H1 (cell line): ENCODE data around the gene GGA3. TPM values are rescaled to one million over a fixed set of nuclear protein-coding genes. Genes with fewer than 3 reads are reported as not detected.
"Not testable (repeated sequence)": the region's sequence is repeated elsewhere in the genome, so short reads cannot be mapped to it uniquely, and the experiment has no call there.

Experiments
- CTCF ChIA-PET: fragments of 300-600 bp; sonication (Branson Sonifier 250); formaldehyde crosslinking; loops from one replicate; lab custom pipeline; 2021; ENCODE audit not compliant: partially characterized antibody; lab: Charles Lee
- POLR2A ChIA-PET: fragments of 300-600 bp; sonication (Branson Sonifier 250); formaldehyde crosslinking; loops from one replicate; lab custom pipeline; 2021; ENCODE audit warnings: inconsistent platforms; ENCODE audit not compliant: partially characterized antibody; lab: Charles Lee
- DNase-seq, 2 experiments: peaks; one replicate each; pipeline versions ENCODE4 v3.0.0 to v3.0.0-alpha.2; 2010 to 2022; ENCODE audit warnings: low spot score in 2 of 2, low read depth in 1 of 2, mixed read lengths in 1 of 2
- FAIRE-seq: peaks from 2 replicates; lab custom pipeline; 2011; peaks lifted over from hg19 to GRCh38; lab: Jason Lieb, UNC
- H2AFZ ChIP-seq: 2 replicates; pipeline ENCODE4 v1.8.1; 2012; ENCODE audit warnings: low read length, inconsistent platforms
- H2AK5ac ChIP-seq: 2 replicates; pipeline ENCODE4 v1.6.1; 2013; ENCODE audit warnings: low read depth, low read length
- H2BK120ac ChIP-seq: replicated peaks from 2 replicates; pipeline ENCODE3; 2013; ENCODE audit warnings: low read depth, low read length, inconsistent platforms
- H2BK12ac ChIP-seq: 2 replicates; pipeline ENCODE4 v1.6.1; 2013; ENCODE audit warnings: low read depth, low read length
- H2BK15ac ChIP-seq: 2 replicates; pipeline ENCODE4 v1.6.1; 2013; ENCODE audit warnings: low read length
- H2BK20ac ChIP-seq: 2 replicates; pipeline ENCODE4 v1.6.1; 2013; ENCODE audit warnings: low read length
- H2BK5ac ChIP-seq: 2 replicates; pipeline ENCODE4 v1.6.1; 2013; ENCODE audit warnings: low read depth, low read length
- H3K14ac ChIP-seq: 2 replicates; pipeline ENCODE4 v1.6.1; 2013; ENCODE audit warnings: inconsistent platforms; ENCODE audit not compliant: insufficient read length
- H3K18ac ChIP-seq: 2 replicates; pipeline ENCODE4 v1.6.1; 2013; ENCODE audit warnings: low read length; ENCODE audit errors: extremely low read depth
- H3K23ac ChIP-seq: 2 replicates; pipeline ENCODE4 v1.6.1; 2013; ENCODE audit warnings: inconsistent platforms; ENCODE audit not compliant: insufficient read length
- H3K23me2 ChIP-seq: 2 replicates; pipeline ENCODE4 v1.6.1; 2013; ENCODE audit warnings: low read depth, low read length
- H3K27ac ChIP-seq: 2 replicates; pipeline ENCODE4 v1.6.1; 2011; ENCODE audit warnings: low read depth, low read length, inconsistent platforms
- H3K27me3 ChIP-seq, 4 experiments: replicated peaks in 1 of 4; 1 replicate in 1 of 4; 2 replicates in 3 of 4; pipeline versions ENCODE4 v1.6.1 to v1.8.1; 2011 to 2013; ENCODE audit warnings: low read length in 3 of 4, mild to moderate bottlenecking in 3 of 4, inconsistent platforms in 2 of 4, mixed read lengths in 2 of 4, moderate library complexity in 1 of 4; ENCODE audit not compliant: control insufficient read depth in 3 of 4, insufficient read depth in 3 of 4; ENCODE audit errors: extremely low read depth in 1 of 4
- H3K36me3 ChIP-seq, 4 experiments: 2 replicates each; pipeline versions ENCODE4 v1.6.1 to v1.8.1; 2011 to 2013; ENCODE audit warnings: mild to moderate bottlenecking in 4 of 4, low read length in 3 of 4, moderate library complexity in 2 of 4, control low read depth in 1 of 4, inconsistent platforms in 1 of 4; ENCODE audit not compliant: insufficient read depth in 4 of 4, control insufficient read depth in 2 of 4
- H3K4ac ChIP-seq: replicated peaks from 2 replicates; pipeline ENCODE3; 2013; ENCODE audit warnings: low read length, low read depth, mixed read lengths, inconsistent platforms; ENCODE audit not compliant: insufficient read length
- H3K4me1 ChIP-seq, 4 experiments: replicated peaks in 1 of 4; 1 replicate in 1 of 4; 2 replicates in 3 of 4; pipeline versions ENCODE4 v1.6.1 to v1.8.1; 2011 to 2013; ENCODE audit warnings: low read length in 3 of 4, inconsistent platforms in 2 of 4, mixed read lengths in 1 of 4; ENCODE audit not compliant: insufficient read depth in 4 of 4, control insufficient read depth in 3 of 4
- H3K4me2 ChIP-seq, 2 experiments: 2 replicates each; pipeline versions ENCODE4 v1.6.1 to v1.8.1; 2011 to 2013; ENCODE audit warnings: low read depth in 2 of 2, low read length in 2 of 2, control low read depth in 1 of 2, inconsistent platforms in 1 of 2, mild to moderate bottlenecking in 1 of 2; ENCODE audit not compliant: insufficient read depth in 1 of 2
- H3K4me3 ChIP-seq, 4 experiments: fragments of 200-600, 300-600 bp in 1 of 4; sonication (generic), shearing (Covaris generic), sonication (Bioruptor Twin) in 1 of 4; 2 replicates each; pipeline versions ENCODE4 v1.5.1 to v1.8.1; 2011 to 2016; ENCODE audit warnings: low read length in 4 of 4, low read depth in 3 of 4, control low read depth in 2 of 4, inconsistent platforms in 2 of 4, mild to moderate bottlenecking in 2 of 4, mixed read lengths in 1 of 4, moderate library complexity in 1 of 4; ENCODE audit not compliant: insufficient read depth in 2 of 4; ENCODE audit errors: extremely low read depth in 1 of 4
- H3K56ac ChIP-seq: replicated peaks from 2 replicates; pipeline ENCODE3; 2013; ENCODE audit warnings: low read depth, mild to moderate bottlenecking, mixed read lengths, low read length, inconsistent platforms; ENCODE audit not compliant: insufficient read length
- H3K79me1 ChIP-seq: 2 replicates; pipeline ENCODE4 v1.6.1; 2013; ENCODE audit warnings: low read depth, low read length, control low read depth
- H3K79me2 ChIP-seq, 2 experiments: 2 replicates each; pipeline versions ENCODE4 v1.6.1 to v1.8.1; 2012 to 2013; ENCODE audit warnings: low read length in 2 of 2, mild to moderate bottlenecking in 2 of 2, inconsistent platforms in 1 of 2; ENCODE audit not compliant: insufficient read depth in 2 of 2, control insufficient read depth in 1 of 2
- H3K9ac ChIP-seq, 4 experiments: replicated peaks in 1 of 4; 1 replicate in 1 of 4; 2 replicates in 3 of 4; pipeline versions ENCODE4 v1.6.1 to v1.8.1; 2011 to 2013; ENCODE audit warnings: low read depth in 3 of 4, low read length in 3 of 4, control low read depth in 2 of 4, mild to moderate bottlenecking in 2 of 4, moderate library complexity in 2 of 4, inconsistent platforms in 1 of 4; ENCODE audit errors: extremely low read depth in 1 of 4
- H3K9me3 ChIP-seq, 2 experiments: 2 replicates each; pipeline versions ENCODE4 v1.6.1 to v1.8.1; 2012 to 2013; ENCODE audit warnings: mild to moderate bottlenecking in 2 of 2, moderate library complexity in 2 of 2, control low read depth in 1 of 2, inconsistent platforms in 1 of 2, low read depth in 1 of 2, low read length in 1 of 2, mixed read lengths in 1 of 2; ENCODE audit not compliant: insufficient read depth in 2 of 2
- H4K20me1 ChIP-seq, 2 experiments: replicated peaks in 1 of 2; 2 replicates each; pipeline versions ENCODE3 to v1.8.1; 2011 to 2013; ENCODE audit warnings: inconsistent platforms in 2 of 2, low read length in 2 of 2, mild to moderate bottlenecking in 1 of 2; ENCODE audit not compliant: insufficient read depth in 2 of 2, control insufficient read depth in 1 of 2
- H4K5ac ChIP-seq: 2 replicates; pipeline ENCODE4 v1.6.1; 2013; ENCODE audit warnings: low read length, low read depth, mixed read lengths, inconsistent platforms; ENCODE audit not compliant: insufficient read length
- H4K8ac ChIP-seq: 2 replicates; pipeline ENCODE4 v1.8.0; 2013; ENCODE audit warnings: mild to moderate bottlenecking, moderate library complexity, low read length, inconsistent platforms; ENCODE audit not compliant: insufficient read depth; ENCODE audit errors: extremely low read depth
- H4K91ac ChIP-seq: replicated peaks from 2 replicates; pipeline ENCODE3; 2013; ENCODE audit warnings: low read length, mixed read lengths, inconsistent platforms; ENCODE audit not compliant: insufficient read length
- WGBS, 2 experiments: shearing (Covaris generic) in 1 of 2; methylation state at CpG; one replicate each; pipeline versions ENCODE4 v1.1.6 to v1.1.7; 2013 to 2015; ENCODE audit warnings: low lambda C conversion rate in 2 of 2, mixed read lengths in 2 of 2, inconsistent platforms in 1 of 2, low coverage in 1 of 2, missing lambda C conversion rate in 1 of 2; ENCODE audit not compliant: insufficient replicate concordance in 2 of 2, insufficient coverage in 1 of 2, insufficient read length in 1 of 2; ENCODE audit errors: extremely low coverage in 1 of 2, missing lambda C conversion rate in 1 of 2; 5-methylcytosine and 5-hydroxymethylcytosine counted together
- polyA plus RNA-seq, 7 experiments: library from polyadenylated mRNA; depleted of rRNA in 3 of 7; stranded (reverse) in 5 of 7; unstranded in 2 of 7; fragments of >200 nt in 5 of 7; fragments of 200-250 nt in 2 of 7; gene quantifications; 1 replicate in 5 of 7; 2 replicates in 1 of 7; 4 replicates in 1 of 7; pipeline versions ENCODE4 v1.2.1 to v1.2.3, GENCODE V29; 2011 to 2013; ENCODE audit warnings: missing spikeins in 2 of 7, mixed read lengths in 2 of 7
- total RNA-seq: library from RNA; stranded (reverse); fragmentation: NEBNext Ultra II Directional; extraction: Animal tissue kit (Norgen Biotek cat#: 25700); gene quantifications from 2 replicates; pipeline ENCODE4 v1.2.1, GENCODE V29; 2021

GGA3 gene
- total and polyA plus RNA-seq, 2 of the 8 experiments (the other 6 are each of a cell fraction or from before 2014, with no cell fraction given): 40.6 to 60.0 TPM

DNA sequence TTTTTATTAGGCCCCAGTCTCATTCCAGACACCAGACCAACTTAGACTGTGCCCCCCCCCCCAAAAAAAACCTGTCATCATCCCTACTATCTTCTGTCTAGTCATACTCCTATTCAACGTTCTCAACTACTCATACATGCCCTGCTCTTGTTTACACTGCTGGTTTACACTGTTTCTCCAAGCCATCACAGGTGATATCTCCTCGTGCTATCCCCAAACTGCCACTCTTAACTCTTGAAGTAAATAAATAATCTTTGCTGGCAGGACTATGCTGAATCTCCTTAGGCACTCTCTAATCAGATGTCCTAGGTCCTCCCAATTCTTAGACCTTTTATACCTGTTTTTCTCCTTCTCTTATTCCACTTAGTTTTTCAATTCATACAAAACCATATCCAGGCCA, 4.2 kb downstream of the GGA3 start:
- H3K4me1 ChIP-seq, H3K36me3 ChIP-seq, H2BK5ac ChIP-seq, H3K4ac ChIP-seq, H3K4me3 ChIP-seq, H3K23me2 ChIP-seq, H2BK20ac ChIP-seq, H2BK12ac ChIP-seq, H3K14ac ChIP-seq, DNase-seq, H4K91ac ChIP-seq, CTCF ChIA-PET, H2BK120ac ChIP-seq, H3K4me2 ChIP-seq, H3K27me3 ChIP-seq, POLR2A ChIA-PET, H4K8ac ChIP-seq, H3K56ac ChIP-seq, H3K9me3 ChIP-seq, H3K18ac ChIP-seq, H2AK5ac ChIP-seq, H4K20me1 ChIP-seq, H3K27ac ChIP-seq, H2BK15ac ChIP-seq, H3K9ac ChIP-seq, FAIRE-seq, H2AFZ ChIP-seq, H4K5ac ChIP-seq, H3K23ac ChIP-seq: not testable (repeated sequence)
- H3K79me1 ChIP-seq: peaks cover 12% of the 10 kb centered on the region
- peaks cover 12 to 40% of the 10 kb centered on the region in 2 experiments for H3K79me2 ChIP-seq
- 89% methylated on average over 2 of the region's 2 CpGs; no CpG with 5 or more reads in 1 of the 2 experiments for whole genome bisulfite sequencing, 2 experiments

DNA sequence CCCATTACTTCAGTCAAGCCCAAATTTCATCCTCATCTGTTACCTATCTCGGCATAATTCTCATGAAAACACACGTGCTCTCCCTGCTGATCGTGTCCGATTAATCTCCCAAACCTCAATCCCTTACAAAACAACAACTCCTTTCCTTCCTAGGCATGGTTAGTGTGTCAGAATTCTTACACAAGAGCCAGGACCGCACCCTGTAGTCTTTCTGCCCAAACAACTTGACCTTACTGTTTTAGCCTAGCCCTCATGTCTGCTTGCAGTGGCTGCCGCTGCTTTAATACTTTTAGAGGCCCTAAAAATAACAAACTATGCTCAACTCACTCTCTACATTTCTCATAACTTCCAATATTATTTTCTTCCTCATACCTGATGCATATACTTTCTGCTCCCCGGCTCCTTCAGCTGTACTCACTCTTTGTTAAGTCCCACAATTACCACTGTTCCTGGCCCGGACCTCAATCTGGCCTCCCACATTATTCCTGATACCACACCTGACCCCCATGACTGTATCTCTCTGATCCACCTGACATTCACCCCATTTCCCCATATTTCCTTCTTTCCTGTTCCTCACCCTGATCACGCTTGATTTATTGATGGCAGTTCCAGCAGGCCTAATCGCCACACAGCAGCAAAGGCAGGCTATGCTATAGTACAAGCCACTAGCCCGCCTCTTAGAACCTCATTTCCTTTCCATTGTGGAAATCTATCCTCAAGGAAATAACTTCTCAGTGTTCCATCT, 5.3 kb downstream of the GGA3 start:
- H3K4me2 ChIP-seq, FAIRE-seq, H3K18ac ChIP-seq, H3K27me3 ChIP-seq, H3K56ac ChIP-seq, H4K8ac ChIP-seq, H3K9me3 ChIP-seq, H2AK5ac ChIP-seq, H3K23me2 ChIP-seq, H2AFZ ChIP-seq, H4K20me1 ChIP-seq, H2BK20ac ChIP-seq, H2BK120ac ChIP-seq, DNase-seq, H3K4me1 ChIP-seq, H2BK5ac ChIP-seq, H3K4ac ChIP-seq, H2BK12ac ChIP-seq, H3K4me3 ChIP-seq, H3K9ac ChIP-seq, H4K91ac ChIP-seq, H4K5ac ChIP-seq, H3K36me3 ChIP-seq, CTCF ChIA-PET, H3K23ac ChIP-seq, H3K14ac ChIP-seq, H3K27ac ChIP-seq, H2BK15ac ChIP-seq: not testable (repeated sequence)
- Histone ChIP-seq H3K79me2 (peaks cover 12 to 43% of the 10 kb centered on the region in 2 experiments), H3K79me1 (peaks cover 12% of the 10 kb centered on the region)
- 93% methylated on average over 10 of the region's 11 CpGs; no CpG with 5 or more reads in 1 of the 2 experiments for WGBS, 2 experiments
- POLR2A ChIA-PET: interaction anchor here (0.7 kb wide), 1 partner anchor 11 kb away, joined by 3 read pairs; no protein-coding TSS in a partner anchor
